Endothelial cell of umbilical vein (primary cell): ENCODE results near the gene KRT79. TPM values are rescaled to one million over a fixed set of nuclear protein-coding genes. Genes with fewer than 3 reads are reported as not detected.

Source experiments
- BruUV-seq: library from RNA; stranded (reverse); fragments of 400-500 nt; replicated peaks from 2 replicates; lab custom pipeline; 2021; lab: Mats Ljungman, UMichigan
- CTCF ChIA-PET: fragments of 300-600, 350-600 bp; sonication (Branson Sonifier 250); formaldehyde crosslinking; loops from one replicate; lab custom pipeline; 2021; ENCODE audit warnings: antibody characterized with exemption, inconsistent platforms; lab: Charles Lee
- POLR2A ChIA-PET: fragments of 300-600, 350-600 bp; sonication (Branson Sonifier 250); formaldehyde crosslinking; loops from one replicate; lab custom pipeline; 2021; ENCODE audit warnings: antibody characterized with exemption, inconsistent platforms; lab: Charles Lee
- DNase-seq: peaks from one replicate; pipeline ENCODE4 v3.0.0-alpha.2; 2011; ENCODE audit warnings: low read depth, low spot score
- FAIRE-seq: peaks from 2 replicates; lab custom pipeline; 2011; peaks lifted over from hg19 to GRCh38; lab: Jason Lieb, UNC
- H2AFZ ChIP-seq: 2 replicates; pipeline ENCODE4 v1.6.0; 2012; ENCODE audit warnings: low read depth, low read length, control low read depth, inconsistent platforms
- H3K27ac ChIP-seq: 2 replicates; pipeline ENCODE4 v1.5.1; 2011; ENCODE audit warnings: low read depth, mild to moderate bottlenecking, control low read depth, low read length, moderate library complexity; ENCODE audit not compliant: insufficient read depth
- H3K27me3 ChIP-seq, 2 experiments: 2 replicates each; pipeline versions ENCODE4 v1.6.0 to v1.6.1; 2011; ENCODE audit warnings: low read length in 2 of 2, mixed read lengths in 1 of 2; ENCODE audit not compliant: control insufficient read depth in 2 of 2, insufficient read depth in 2 of 2
- H3K36me3 ChIP-seq, 2 experiments: 2 replicates in 1 of 2; 3 replicates in 1 of 2; pipeline ENCODE4 v1.5.1; 2011; ENCODE audit warnings: low read length in 2 of 2, mild to moderate bottlenecking in 1 of 2, moderate library complexity in 1 of 2; ENCODE audit not compliant: control insufficient read depth in 2 of 2, insufficient read depth in 2 of 2; ENCODE audit errors: extremely low read depth in 1 of 2
- H3K4me1 ChIP-seq: 3 replicates; pipeline ENCODE4 v1.5.1; 2011; ENCODE audit warnings: mild to moderate bottlenecking, low read length; ENCODE audit not compliant: control insufficient read depth, insufficient read depth; ENCODE audit errors: extremely low read depth
- H3K4me2 ChIP-seq: 2 replicates; pipeline ENCODE4 v1.6.1; 2011; ENCODE audit warnings: low read length, control low read depth, mixed read lengths; ENCODE audit not compliant: insufficient read depth
- H3K4me3 ChIP-seq, 3 experiments: fragments of 200-600 bp in 1 of 3; sonication (generic), shearing (Covaris generic) in 1 of 3; replicated peaks in 1 of 3; 2 replicates each; pipeline ENCODE4 v1.5.1; 2011 to 2016; ENCODE audit warnings: control low read depth in 3 of 3, low read length in 3 of 3, mild to moderate bottlenecking in 2 of 3, inconsistent platforms in 1 of 3, low read depth in 1 of 3, moderate library complexity in 1 of 3; ENCODE audit not compliant: insufficient read depth in 1 of 3
- H3K79me2 ChIP-seq: 2 replicates; pipeline ENCODE4 v1.6.0; 2012; ENCODE audit warnings: low read length, inconsistent platforms; ENCODE audit not compliant: control insufficient read depth, insufficient read depth
- H3K9ac ChIP-seq: replicated peaks from 2 replicates; pipeline ENCODE3; 2011; ENCODE audit warnings: low read length, control low read depth; ENCODE audit not compliant: insufficient read depth; ENCODE audit errors: extremely low read depth
- H3K9me1 ChIP-seq: replicated peaks from 3 replicates; pipeline ENCODE4 v1.6.0; 2011; ENCODE audit warnings: mild to moderate bottlenecking, low read length; ENCODE audit not compliant: control insufficient read depth, insufficient read depth; ENCODE audit errors: extremely low read depth
- H3K9me3 ChIP-seq: replicated peaks from 2 replicates; pipeline ENCODE4 v1.5.1; 2012; ENCODE audit warnings: low read length, inconsistent platforms; ENCODE audit not compliant: control insufficient read depth, insufficient read depth
- H4K20me1 ChIP-seq: replicated peaks from 2 replicates; pipeline ENCODE3; 2011; ENCODE audit warnings: mild to moderate bottlenecking, low read length; ENCODE audit not compliant: control insufficient read depth, insufficient read depth; ENCODE audit errors: extremely low read depth
- CTCF ChIP-seq, 2 donors: IDR thresholded peaks; 1 replicate in 1 of 2; 2 replicates in 1 of 2; pipeline ENCODE4 v1.5.1; 2011; ENCODE audit warnings: low read length in 2 of 2, mild to moderate bottlenecking in 2 of 2, moderate library complexity in 2 of 2, control low read depth in 1 of 2, inconsistent platforms in 1 of 2, low read depth in 1 of 2; ENCODE audit not compliant: insufficient read depth in 1 of 2; ENCODE audit errors: extremely low read depth in 1 of 2
- EZH2 ChIP-seq: IDR thresholded peaks from 2 replicates; pipeline ENCODE4 v1.6.1; 2012; ENCODE audit warnings: borderline replicate concordance, low read depth, mild to moderate bottlenecking, moderate library complexity, low read length, inconsistent platforms; ENCODE audit not compliant: severe bottlenecking
- FOS ChIP-seq: IDR thresholded peaks from 2 replicates; pipeline ENCODE4 v1.6.1; 2011; ENCODE audit warnings: mild to moderate bottlenecking, low read length, moderate library complexity, borderline replicate concordance; ENCODE audit not compliant: insufficient read depth
- GATA2 ChIP-seq: IDR thresholded peaks from 2 replicates; pipeline ENCODE4 v1.7.0; 2011; ENCODE audit warnings: low read depth, mild to moderate bottlenecking, moderate library complexity, mixed read lengths, low read length; ENCODE audit not compliant: insufficient read length, insufficient read depth
- JUN ChIP-seq: IDR thresholded peaks from 2 replicates; pipeline ENCODE4 v1.6.1; 2011; ENCODE audit warnings: borderline replicate concordance, low read depth; ENCODE audit not compliant: insufficient read length, insufficient read depth
- MAX ChIP-seq: IDR thresholded peaks from 2 replicates; pipeline ENCODE4 v1.6.1; 2011; ENCODE audit not compliant: insufficient read depth, insufficient read length
- MYC ChIP-seq: IDR thresholded peaks from one replicate; pipeline ENCODE4 v1.6.1; 2011; ENCODE audit warnings: mild to moderate bottlenecking, low read depth, low read length
- POLR2A ChIP-seq: IDR thresholded peaks from 2 replicates; pipeline ENCODE4 v1.6.1; 2012; ENCODE audit warnings: low read depth, mild to moderate bottlenecking, control low read depth, low read length
- POLR2AphosphoS5 ChIP-seq: IDR thresholded peaks from 2 replicates; pipeline ENCODE4 v1.6.1; 2012; ENCODE audit warnings: low read depth, mild to moderate bottlenecking, control low read depth, low read length, moderate library complexity; ENCODE audit not compliant: insufficient read depth
- dilution Hi-C: fragments of 300-500 bp; cut with MboI; formaldehyde crosslinking; loops from one replicate; pipeline ENCODE4 v1.15.0; 2019; ENCODE audit warnings: low sequenced_read_pairs; ENCODE audit not compliant: extremely low pct_ligation_motif_present
- intact Hi-C: fragments of 100-400 bp; cut with micrococcal nuclease; formaldehyde crosslinking; loops from one replicate; pipeline ENCODE4 v1.10.0; 2022
- polyA plus RNA-seq, 4 experiments: library from polyadenylated mRNA; depleted of rRNA in 3 of 4; stranded (reverse) in 3 of 4; unstranded in 1 of 4; fragments of >200 nt; gene quantifications; 2 replicates each; pipeline versions ENCODE4 v1.2.1 to v1.2.3, GENCODE V29; 2011 to 2012; ENCODE audit warnings: missing spikeins in 1 of 4
- total RNA-seq: library from RNA; stranded (reverse); gene quantifications from 2 replicates; pipeline ENCODE4 v1.2.3, GENCODE V29; 2021

KRT79 gene
- total and polyA plus RNA-seq, 2 donors (not counting 3 experiments of a cell fraction or from before 2014, with no cell fraction given): not detected

GRCh38 chr12:52857500-52857899 is 23.4 kb upstream of the KRT79 start:
- ChIA-PET CTCF (interaction anchor here (1.7 kb wide), 2 partner anchors 8 to 13 kb away, joined by 4 to 8 read pairs; no protein-coding TSS in a partner anchor), POLR2A (no interaction called here)

More at GRCh38 chr12:52857500-52857899, 23.4 kb upstream of the KRT79 start:
- Histone ChIP-seq H3K9me3 (no peaks in the 10 kb centered on the region), H3K4me3 (no peak overlapping the region), H3K79me2 (no peaks in the 10 kb centered on the region), H3K27me3 (peaks cover 0 to 4% of the 10 kb centered on the region in 2 experiments), H3K9me1 (no peaks in the 10 kb centered on the region), H3K36me3 (no peaks in the 10 kb centered on the region), H4K20me1 (no peaks in the 10 kb centered on the region), H3K4me2 (no peak overlapping the region), H2AFZ (no peak overlapping the region), H3K9ac (no peak overlapping the region), H3K4me1 (no peaks in the 10 kb centered on the region), H3K27ac (no peak overlapping the region)
- dilution Hi-C loops (no loop called here), intact Hi-C loops (no loop called here)
- no peak for FAIRE-seq
- no peak for DNase-seq
- BruUV-seq: no TSS peak
- TF ChIP-seq JUN (no peak), MAX (no peak), EZH2 (no peak), GATA2 (no peak), POLR2A (no peak), MYC (no peak), POLR2AphosphoS5 (no peak), CTCF (IDR thresholded peaks at IDR 0.05; ENCODE audit: extremely low read depth in 1 of 2, insufficient read depth in 1 of 2, low read depth in 1 of 2, low read length in 2 of 2) (no peak), FOS (no peak)
